Measurements from ENCODE around the gene TYW1.
"Not testable (repeated sequence)": the region's sequence is repeated elsewhere in the genome, so short reads cannot be mapped to it uniquely, and the experiment has no call there.

The TYW1 gene

DNA sequence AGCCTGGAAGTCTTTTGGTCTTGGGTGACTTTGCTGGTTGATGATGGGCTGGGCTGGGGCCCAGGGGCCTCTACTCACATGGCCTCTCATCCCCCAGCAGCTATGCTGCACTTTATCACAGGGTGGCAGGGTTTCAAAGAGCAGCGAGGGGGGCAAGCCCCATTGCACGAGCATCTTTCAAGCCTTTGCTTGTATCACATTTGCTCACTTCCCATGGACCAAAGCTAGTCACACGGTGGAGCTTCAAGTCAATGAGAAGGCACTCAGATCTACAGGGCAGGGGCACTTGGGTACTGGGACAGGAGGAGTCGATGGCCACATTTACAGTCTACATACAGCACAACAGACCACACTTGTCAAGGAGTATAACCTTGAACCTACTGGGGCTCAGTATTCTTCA is 108.3 kb downstream of the TYW1 start:
- not testable (repeated sequence) for H3K27ac ChIP-seq (ENCODE audit: low read depth, low read length); H3K36me3 ChIP-seq (ENCODE audit: insufficient read depth, low read length); H3K4me3 ChIP-seq (ENCODE audit: low read length); H3K9ac ChIP-seq (ENCODE audit: low read depth, low read length); H3K27me3 ChIP-seq (ENCODE audit: insufficient read depth, low read length); H3K9me3 ChIP-seq (ENCODE audit: insufficient read depth, low read depth, low read length); H3K4me1 ChIP-seq (ENCODE audit: insufficient read depth, low read length)
- 88% methylated on average over 3 of the region's 4 CpGs for WGBS

DNA sequence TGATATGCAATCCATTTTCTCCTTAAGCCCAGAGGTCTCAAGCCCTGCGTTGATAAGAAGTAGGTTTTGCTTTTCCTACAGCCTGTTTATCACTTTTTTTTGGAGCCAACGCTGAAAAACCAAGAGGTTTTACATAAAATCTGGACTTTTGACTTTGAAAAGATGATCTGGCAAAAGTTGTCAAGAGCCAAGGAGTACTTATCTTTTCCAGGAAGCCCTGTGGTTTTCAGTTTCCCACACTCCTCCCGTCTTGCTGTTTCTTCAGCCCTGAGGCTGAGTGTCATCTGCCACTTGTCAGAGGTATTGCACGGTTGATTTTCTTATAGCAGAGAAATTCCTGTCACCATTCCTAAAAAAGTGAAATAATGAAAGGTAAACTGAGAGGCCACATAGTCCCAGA is 108.7 kb downstream of the TYW1 start:
- peaks cover 3% of the 10 kb centered on the region; the same call in 1 of the 2 replicates for H3K36me3 ChIP-seq (ENCODE audit: insufficient read depth, low read length)
- H3K4me1 ChIP-seq (ENCODE audit: insufficient read depth, low read length), result no peaks in the 10 kb centered on the region
- H3K27me3 ChIP-seq (ENCODE audit: insufficient read depth, low read length), result no peaks in the 10 kb centered on the region
- no peak overlapping the region for H3K4me3 ChIP-seq (ENCODE audit: low read length)
- H3K9me3 ChIP-seq (ENCODE audit: insufficient read depth, low read depth, low read length), result no peaks in the 10 kb centered on the region
- WGBS, result 96% methylated on average over 4 of the region's 4 CpGs
- H3K27ac ChIP-seq (ENCODE audit: low read depth, low read length), result no peak overlapping the region
- no peak overlapping the region for H3K9ac ChIP-seq (ENCODE audit: low read depth, low read length)

GRCh38 chr7:67106255-67106654 is 109.6 kb downstream of the TYW1 start:
- H3K27me3 ChIP-seq (ENCODE audit: insufficient read depth, low read length); H3K36me3 ChIP-seq (ENCODE audit: insufficient read depth, low read length); H3K9ac ChIP-seq (ENCODE audit: low read depth, low read length); H3K27ac ChIP-seq (ENCODE audit: low read depth, low read length); H3K4me1 ChIP-seq (ENCODE audit: insufficient read depth, low read length); H3K4me3 ChIP-seq (ENCODE audit: low read length); H3K9me3 ChIP-seq (ENCODE audit: insufficient read depth, low read depth, low read length): not testable (repeated sequence)
- 100% methylated on average over 1 of the region's 4 CpGs for WGBS

GRCh38 chr7:67111342-67111741 is 114.7 kb downstream of the TYW1 start:
- H3K36me3 ChIP-seq (ENCODE audit: insufficient read depth, low read length); H3K4me1 ChIP-seq (ENCODE audit: insufficient read depth, low read length); H3K9me3 ChIP-seq (ENCODE audit: insufficient read depth, low read depth, low read length); H3K9ac ChIP-seq (ENCODE audit: low read depth, low read length); H3K27ac ChIP-seq (ENCODE audit: low read depth, low read length); H3K27me3 ChIP-seq (ENCODE audit: insufficient read depth, low read length); H3K4me3 ChIP-seq (ENCODE audit: low read length): not testable (repeated sequence)
- WGBS, result 91% methylated on average over 2 of the region's 2 CpGs

DNA sequence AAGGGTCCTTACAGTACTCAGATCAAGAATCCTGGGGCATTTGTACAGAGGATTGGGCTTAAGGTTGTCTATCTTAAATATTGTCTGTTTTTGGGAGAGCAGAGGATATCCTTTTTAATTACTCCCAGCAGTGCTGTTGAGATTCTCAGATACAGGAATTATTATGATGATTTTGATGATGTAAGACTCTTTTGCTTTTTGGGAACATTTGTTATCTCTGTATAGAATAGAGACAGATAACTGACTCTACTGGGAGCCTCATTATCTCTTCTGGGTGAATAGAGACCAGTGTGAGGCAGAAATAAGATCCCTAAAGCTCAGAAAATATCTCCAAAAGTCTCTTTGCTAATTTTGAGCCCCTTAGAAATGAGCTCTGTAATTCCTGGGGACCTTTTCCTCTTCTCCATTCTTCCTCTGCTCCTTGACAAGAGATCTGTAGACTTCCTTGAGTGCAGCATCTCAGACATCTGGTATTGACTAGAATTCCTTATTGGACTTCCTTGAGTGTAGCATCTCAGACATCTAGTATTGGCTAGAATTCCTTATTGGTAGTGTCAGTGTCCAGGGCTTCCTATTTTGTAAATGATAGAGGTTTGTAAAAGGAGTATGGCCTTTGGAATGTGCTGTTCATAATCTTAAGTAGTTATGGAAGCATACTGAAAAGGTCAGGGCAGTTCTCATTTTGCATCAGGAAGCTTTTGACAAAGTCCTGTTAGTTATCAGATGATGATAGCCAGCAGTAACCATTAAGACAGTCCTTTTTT is 118.0 kb downstream of the TYW1 start:
- H3K4me1 ChIP-seq (ENCODE audit: insufficient read depth, low read length); H3K27ac ChIP-seq (ENCODE audit: low read depth, low read length); H3K36me3 ChIP-seq (ENCODE audit: insufficient read depth, low read length); H3K27me3 ChIP-seq (ENCODE audit: insufficient read depth, low read length); H3K4me3 ChIP-seq (ENCODE audit: low read length); H3K9me3 ChIP-seq (ENCODE audit: insufficient read depth, low read depth, low read length); H3K9ac ChIP-seq (ENCODE audit: low read depth, low read length): not testable (repeated sequence)

DNA sequence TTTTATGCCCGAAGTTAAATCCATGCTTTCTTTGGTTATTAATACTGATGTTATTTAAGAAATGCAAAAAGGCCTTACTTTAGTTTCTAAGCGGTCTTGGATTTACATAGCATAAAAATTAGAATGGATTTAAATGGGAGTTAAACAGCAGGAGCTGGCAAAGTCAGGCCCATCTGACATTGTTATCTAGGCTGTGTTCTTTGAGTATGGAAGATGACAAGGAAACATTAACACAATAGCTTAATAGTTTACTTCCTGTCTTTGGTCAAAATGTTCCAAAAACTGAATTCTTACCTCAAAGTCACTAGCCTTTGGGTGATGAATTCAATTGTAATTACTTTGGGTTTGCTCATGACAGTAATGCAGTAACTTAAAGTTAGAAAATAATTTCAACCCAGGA is 123.9 kb downstream of the TYW1 start:
- peaks cover 15% of the 10 kb centered on the region; the same call in 1 of the 2 replicates for H3K4me1 ChIP-seq (ENCODE audit: insufficient read depth, low read length)
- not testable (repeated sequence) for H3K9ac ChIP-seq (ENCODE audit: low read depth, low read length); H3K9me3 ChIP-seq (ENCODE audit: insufficient read depth, low read depth, low read length); H3K27me3 ChIP-seq (ENCODE audit: insufficient read depth, low read length); H3K27ac ChIP-seq (ENCODE audit: low read depth, low read length); H3K36me3 ChIP-seq (ENCODE audit: insufficient read depth, low read length); H3K4me3 ChIP-seq (ENCODE audit: low read length)
- WGBS, result 48% methylated on average over 2 of the region's 2 CpGs

- not testable (repeated sequence) for H3K36me3 ChIP-seq (ENCODE audit: insufficient read depth, low read length); H3K9me3 ChIP-seq (ENCODE audit: insufficient read depth, low read depth, low read length); H3K9ac ChIP-seq (ENCODE audit: low read depth, low read length); H3K27me3 ChIP-seq (ENCODE audit: insufficient read depth, low read length); H3K4me3 ChIP-seq (ENCODE audit: low read length); H3K27ac ChIP-seq (ENCODE audit: low read depth, low read length); H3K4me1 ChIP-seq (ENCODE audit: insufficient read depth, low read length)
- WGBS, result 78% methylated on average over 4 of the region's 5 CpGs
These were observed 131.6 kb downstream of the TYW1 start for GRCh38 chr7:67128257-67128656.

DNA sequence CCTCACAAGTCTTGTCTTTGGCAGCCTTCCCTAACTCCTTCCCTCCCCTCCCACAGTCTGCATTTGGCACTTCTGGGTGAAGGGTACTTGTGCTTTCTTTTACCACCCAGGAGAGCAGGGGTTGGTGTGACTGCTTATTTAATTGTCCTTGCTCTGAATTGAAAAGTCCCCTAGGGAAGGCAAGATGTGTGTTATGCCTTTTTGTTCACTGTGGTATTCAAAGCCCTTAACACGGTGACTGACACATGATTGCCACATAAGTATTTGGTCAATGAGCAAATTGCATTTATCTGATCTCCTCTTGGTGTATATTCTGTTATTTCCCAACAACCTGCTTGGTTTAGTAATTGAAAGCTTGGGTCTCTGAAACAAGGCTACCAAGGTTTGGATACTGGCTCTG is 134.1 kb downstream of the TYW1 start:
- H3K36me3 ChIP-seq (ENCODE audit: insufficient read depth, low read length); H3K4me1 ChIP-seq (ENCODE audit: insufficient read depth, low read length); H3K9ac ChIP-seq (ENCODE audit: low read depth, low read length); H3K4me3 ChIP-seq (ENCODE audit: low read length); H3K9me3 ChIP-seq (ENCODE audit: insufficient read depth, low read depth, low read length); H3K27me3 ChIP-seq (ENCODE audit: insufficient read depth, low read length); H3K27ac ChIP-seq (ENCODE audit: low read depth, low read length): not testable (repeated sequence)
- WGBS, result 88% methylated on average over 1 of the region's 1 CpG

DNA sequence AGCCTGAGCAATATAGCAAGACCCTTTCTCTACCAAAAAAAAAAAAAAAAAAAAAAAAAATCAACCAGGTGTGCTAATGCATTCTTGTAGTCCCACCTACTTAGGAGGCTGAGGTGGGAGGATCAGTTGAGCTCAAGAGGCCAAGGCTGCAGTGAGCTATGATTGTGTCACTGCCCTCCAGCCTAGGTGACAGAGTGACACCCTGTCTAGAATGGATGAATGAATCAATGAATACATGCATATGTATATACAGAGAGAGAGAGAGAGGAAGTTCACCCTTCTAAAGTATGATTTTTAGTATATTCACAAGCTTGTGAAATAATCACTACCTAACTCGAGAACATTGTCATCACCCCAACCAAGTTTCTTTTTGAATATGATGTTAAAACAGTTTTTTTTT is 138.3 kb downstream of the TYW1 start:
- not testable (repeated sequence) for H3K9me3 ChIP-seq (ENCODE audit: insufficient read depth, low read depth, low read length); H3K36me3 ChIP-seq (ENCODE audit: insufficient read depth, low read length); H3K9ac ChIP-seq (ENCODE audit: low read depth, low read length); H3K4me3 ChIP-seq (ENCODE audit: low read length); H3K27me3 ChIP-seq (ENCODE audit: insufficient read depth, low read length); H3K27ac ChIP-seq (ENCODE audit: low read depth, low read length); H3K4me1 ChIP-seq (ENCODE audit: insufficient read depth, low read length)
- WGBS, result no CpG with 5 or more reads among the region's 1 CpG

- H3K9ac ChIP-seq (ENCODE audit: low read depth, low read length); H3K27ac ChIP-seq (ENCODE audit: low read depth, low read length); H3K4me3 ChIP-seq (ENCODE audit: low read length); H3K27me3 ChIP-seq (ENCODE audit: insufficient read depth, low read length); H3K36me3 ChIP-seq (ENCODE audit: insufficient read depth, low read length); H3K4me1 ChIP-seq (ENCODE audit: insufficient read depth, low read length); H3K9me3 ChIP-seq (ENCODE audit: insufficient read depth, low read depth, low read length): not testable (repeated sequence)
- WGBS, result 100% methylated on average over 1 of the region's 4 CpGs
These were observed 139.2 kb downstream of the TYW1 start for GRCh38 chr7:67135617-67136486.

DNA sequence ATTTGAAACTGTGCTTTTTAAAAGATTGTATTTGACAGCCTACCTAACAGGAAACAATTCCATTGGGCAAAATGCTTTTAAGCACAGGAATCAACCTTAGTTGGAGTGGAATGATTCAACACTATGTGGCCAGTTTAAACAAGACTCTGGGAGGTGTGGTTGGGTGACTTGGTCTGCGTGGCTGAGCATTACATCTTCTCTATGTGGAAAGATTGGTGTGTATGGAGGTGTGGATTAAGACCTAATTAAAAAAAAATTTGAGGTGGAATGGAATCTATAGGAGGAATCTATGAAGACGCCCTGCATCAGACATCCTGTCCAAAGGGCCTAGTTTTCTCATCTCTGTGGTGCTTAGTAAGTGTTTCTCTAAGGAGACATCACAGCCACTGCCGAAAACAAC is 140.9 kb downstream of the TYW1 start:
- not testable (repeated sequence) for H3K9me3 ChIP-seq (ENCODE audit: insufficient read depth, low read depth, low read length); H3K4me3 ChIP-seq (ENCODE audit: low read length); H3K27ac ChIP-seq (ENCODE audit: low read depth, low read length); H3K4me1 ChIP-seq (ENCODE audit: insufficient read depth, low read length); H3K36me3 ChIP-seq (ENCODE audit: insufficient read depth, low read length); H3K27me3 ChIP-seq (ENCODE audit: insufficient read depth, low read length); H3K9ac ChIP-seq (ENCODE audit: low read depth, low read length)
- WGBS, result 97% methylated on average over 3 of the region's 3 CpGs
